Colon (tissue), 2 donors: ENCODE results near the gene PRR35.

Experiments
- FAIRE-seq: peaks from 2 replicates; lab custom pipeline; 2012; peaks lifted over from hg19 to GRCh38; lab: Jason Lieb, UNC
- donor health status: control.
- donor health status: control.

Gene PRR35

GRCh38 chr16:560204-560700 lies at the start of gene PRR35:
TSS of gene PRR35 (plus strand) at chr16:560394. CDS start at chr16:563295, 2,901 bp downstream.
- no peak for FAIRE-seq

- no peak for FAIRE-seq
These were observed 47.4 kb upstream of the PRR35 start for GRCh38 chr16:512802-513201.

GRCh38 chr16:513950-514349 lies 46.2 kb upstream of the PRR35 start:
- no peak for FAIRE-seq

- FAIRE-seq: no peak
These were observed 44.8 kb upstream of the PRR35 start for GRCh38 chr16:515175-515938.

GRCh38 chr16:515939-516226 lies 44.3 kb upstream of the PRR35 start:
- FAIRE-seq: no peak

- FAIRE-seq: no peak
These were observed 43.9 kb upstream of the PRR35 start for GRCh38 chr16:516301-516700.

GRCh38 chr16:518858-519257 lies 41.3 kb upstream of the PRR35 start:
- FAIRE-seq: no peak

GRCh38 chr16:519425-519824 lies 40.8 kb upstream of the PRR35 start:
- FAIRE-seq: no peak

GRCh38 chr16:519841-520687 lies 40.1 kb upstream of the PRR35 start:
- no peak for FAIRE-seq

- no peak for FAIRE-seq
These were observed 39.3 kb upstream of the PRR35 start for GRCh38 chr16:520847-521246.

GRCh38 chr16:521381-522210 lies 38.6 kb upstream of the PRR35 start:
- no peak for FAIRE-seq

GRCh38 chr16:522320-523096 lies 37.7 kb upstream of the PRR35 start:
- FAIRE-seq: no peak

- FAIRE-seq: no peak
These were observed 37.0 kb upstream of the PRR35 start for GRCh38 chr16:523097-523741.

- FAIRE-seq: no peak
These were observed 35.7 kb upstream of the PRR35 start for GRCh38 chr16:524274-525040.

GRCh38 chr16:525123-525519 lies 35.1 kb upstream of the PRR35 start:
- FAIRE-seq: no peak

- FAIRE-seq: no peak
These were observed 34.5 kb upstream of the PRR35 start for GRCh38 chr16:525520-526180.

- no peak for FAIRE-seq
These were observed 33.8 kb upstream of the PRR35 start for GRCh38 chr16:526181-527014.

GRCh38 chr16:527015-527903 lies 32.9 kb upstream of the PRR35 start, which contains the start of gene CAPN15:
TSS of gene CAPN15 (plus strand) at chr16:527712. CDS start at chr16:546839, 19,127 bp downstream.
- FAIRE-seq: no peak
